SU-DHL-6 (cell line): ENCODE data around the gene CRISP2.

Experiments
- CTCF ChIP-seq: fragments of 200-600 bp; sonication (generic); IDR thresholded peaks from one replicate; pipeline ENCODE4 v1.5.1; 2017; ENCODE audit warnings: antibody characterized with exemption, mild to moderate bottlenecking, low read length, moderate library complexity; ENCODE audit not compliant: insufficient read depth, poor library complexity, severe bottlenecking
- EZH2phosphoT487 ChIP-seq: fragments of 200-600 bp; sonication (generic), shearing (Covaris generic); conservative IDR thresholded peaks from 2 replicates; pipeline ENCODE4 v1.6.1; 2018; ENCODE audit warnings: mild to moderate bottlenecking, antibody characterized with exemption, low read length, moderate library complexity, mixed read lengths

GRCh38 chr6:49666480-49666879 is 46.9 kb downstream of the CRISP2 start:
- no peak for TF ChIP-seq CTCF
- no peak for TF ChIP-seq EZH2phosphoT487
